ENCODE results near the gene IFNL4. TPM values are rescaled to one million over a fixed set of nuclear protein-coding genes. Genes with fewer than 3 reads are reported as not detected.

The IFNL4 gene
- total and polyA plus RNA-seq, 8 donors = not detected

- ATAC-seq (no peak), DNase-seq (no peak)
- no peak for TF ChIP-seq CTCF (IDR thresholded peaks at IDR 0.05)
- no peaks in the 10 kb centered on the region for H3K4me1 ChIP-seq
- H3K4me3 ChIP-seq = no peak overlapping the region
- no peaks in the 10 kb centered on the region for H3K36me3 ChIP-seq
- H3K9me3 ChIP-seq = no peaks in the 10 kb centered on the region
- no peak overlapping the region for H3K27ac ChIP-seq
- peaks cover 21 to 76% of the 10 kb centered on the region in 2 donors for H3K27me3 ChIP-seq
- intact Hi-C loops (cut with DNase I) = no loop called here
Measured at GRCh38 chr19:39202998-39203355, 45.7 kb downstream of the IFNL4 start.

DNA sequence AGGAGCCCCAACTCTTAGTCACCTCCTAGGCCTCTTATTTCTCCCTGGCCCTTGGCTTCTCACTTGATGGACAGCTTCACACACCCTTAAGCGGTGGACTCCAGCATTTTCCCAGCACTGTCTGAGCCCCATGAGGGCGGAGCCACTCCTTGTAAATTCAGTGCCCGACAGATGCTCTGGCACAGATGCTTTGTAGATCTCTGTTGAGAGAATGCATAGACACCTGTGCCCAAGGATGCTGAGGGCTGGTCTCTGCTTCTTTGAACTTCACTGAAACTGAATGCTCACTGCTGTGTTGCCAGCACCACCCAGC lies 47.9 kb downstream of the IFNL4 start:
- Histone ChIP-seq H3K4me3 (no peak overlapping the region), H3K27ac (no peak overlapping the region), H3K27me3 (peaks cover 37 to 98% of the 10 kb centered on the region in 2 donors), H3K4me1 (peaks cover 0 to 5% of the 10 kb centered on the region in 2 donors), H3K9me3 (no peaks in the 10 kb centered on the region), H3K36me3 (no peaks in the 10 kb centered on the region)
- no peak for TF ChIP-seq CTCF (IDR thresholded peaks at IDR 0.05)
- intact Hi-C loops (cut with DNase I) = no loop called here
- DNase-seq = no peak
- no peak for ATAC-seq

- Histone ChIP-seq H3K27ac (no peak overlapping the region), H3K27me3 (peaks cover 38 to 99% of the 10 kb centered on the region in 2 donors), H3K9me3 (no peaks in the 10 kb centered on the region), H3K4me1 (peaks cover 0 to 5% of the 10 kb centered on the region in 2 donors), H3K4me3 (no peak overlapping the region), H3K36me3 (no peaks in the 10 kb centered on the region)
- intact Hi-C loops (cut with DNase I) = no loop called here
- no peak for ATAC-seq
- DNase-seq = no peak
- no peak for TF ChIP-seq CTCF (IDR thresholded peaks at IDR 0.05)
Measured at GRCh38 chr19:39200066-39200802, 48.4 kb downstream of the IFNL4 start.

- no peak overlapping the region for H3K4me3 ChIP-seq
- no peak for TF ChIP-seq CTCF (IDR thresholded peaks at IDR 0.05)
- no peaks in the 10 kb centered on the region for H3K36me3 ChIP-seq
- ATAC-seq = peak; percentile 41
- no peaks in the 10 kb centered on the region for H3K9me3 ChIP-seq
- intact Hi-C loops (cut with DNase I) = no loop called here
- H3K4me1 ChIP-seq = peaks cover 0 to 5% of the 10 kb centered on the region in 2 donors
- no peak overlapping the region for H3K27ac ChIP-seq
- peaks cover 31 to 100% of the 10 kb centered on the region in 2 donors for H3K27me3 ChIP-seq
- DNase-seq = peak in 1 of 4 donors; percentile 62
Measured at GRCh38 chr19:39199025-39199424, 49.6 kb downstream of the IFNL4 start.

DNA sequence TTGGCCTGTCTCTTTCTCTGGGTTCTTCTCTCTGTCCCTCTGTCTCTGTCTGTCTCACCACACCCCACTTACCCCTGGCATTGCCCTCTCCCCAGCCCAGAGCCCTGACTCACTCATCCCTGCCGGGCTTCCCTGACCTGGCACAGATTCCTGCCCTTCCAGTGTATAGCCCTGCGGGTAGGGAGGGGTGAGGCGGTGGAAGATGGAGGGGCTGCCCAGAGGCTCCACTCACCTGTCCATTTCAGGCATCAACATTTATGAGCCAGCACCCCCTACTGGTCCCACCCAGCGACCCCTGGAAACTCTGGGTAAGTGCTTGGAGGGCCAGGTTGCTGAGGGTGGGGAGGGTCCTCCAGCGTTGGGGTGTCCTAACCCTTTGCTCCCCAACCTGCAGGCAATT lies 50.8 kb downstream of the IFNL4 start:
- Histone ChIP-seq H3K4me3 (no peak overlapping the region), H3K36me3 (no peaks in the 10 kb centered on the region), H3K4me1 (peaks cover 0 to 5% of the 10 kb centered on the region in 2 donors), H3K27me3 (peaks cover 24 to 95% of the 10 kb centered on the region in 2 donors), H3K9me3 (no peaks in the 10 kb centered on the region), H3K27ac (no peak overlapping the region)
- TF ChIP-seq CTCF (IDR thresholded peaks at IDR 0.05) = no peak
- DNase-seq (no peak), ATAC-seq (no peak)
- intact Hi-C loops (cut with DNase I) = no loop called here

All from left lung (tissue), 10 donors.